K562 (cell line): ENCODE results near the gene AQP9. TPM values are rescaled to one million over a fixed set of nuclear protein-coding genes. Genes with fewer than 3 reads are reported as not detected.

ENCODE experiments used
- ATF1 ChIP-seq, 2 experiments: fragments of 450-650 bp in 1 of 2; IDR thresholded peaks; 2 replicates each; pipeline ENCODE4 v1.6.1; 2016; ENCODE audit warnings: missing compliant biosample characterization in 1 of 2, missing genetic modification characterization in 1 of 2
- GATAD2A ChIP-seq: fragments of 450-650 bp; IDR thresholded peaks from 2 replicates; pipeline ENCODE4 v1.6.1; 2017
- IRF2 ChIP-seq: sonication (generic); formaldehyde crosslinking; IDR thresholded peaks from 2 replicates; pipeline ENCODE4 v1.8.1; 2022; ENCODE audit warnings: mild to moderate bottlenecking, missing genetic modification reagents
- MECOM ChIP-seq: fragments of 250-450 bp; sonication (Bioruptor Pico); IDR thresholded peaks from 2 replicates; pipeline ENCODE4 v1.8.0; 2022; ENCODE audit warnings: inconsistent platforms
- MEF2A ChIP-seq: IDR thresholded peaks from 2 replicates; pipeline ENCODE4 v1.6.1; 2011; ENCODE audit warnings: low read depth, mild to moderate bottlenecking, low read length, moderate library complexity; ENCODE audit not compliant: control insufficient read depth
- MTA1 ChIP-seq: fragments of 450-650 bp; IDR thresholded peaks from 2 replicates; pipeline ENCODE4 v1.6.1; 2017; ENCODE audit warnings: borderline replicate concordance
- RAD51 ChIP-seq: fragments of 450-650 bp; IDR thresholded peaks from 2 replicates; pipeline ENCODE4 v1.7.1; 2016; ENCODE audit warnings: low read depth, mild to moderate bottlenecking, borderline replicate concordance
- RBFOX2 ChIP-seq: fragments of 200-400 bp; formaldehyde crosslinking; IDR thresholded peaks from 2 replicates; pipeline ENCODE4 v1.6.1; 2017; ENCODE audit warnings: low read depth, mild to moderate bottlenecking, low read length, moderate library complexity
- RFX1 ChIP-seq: fragments of 450-650 bp; IDR thresholded peaks from 2 replicates; pipeline ENCODE4 v1.6.1; 2016; ENCODE audit warnings: mild to moderate bottlenecking, moderate library complexity
- TEAD4 ChIP-seq, 2 experiments: sonication (generic) in 1 of 2; formaldehyde crosslinking in 1 of 2; IDR thresholded peaks; 2 replicates each; pipeline versions ENCODE4 v1.6.1 to v1.8.0; 2012 to 2022; ENCODE audit warnings: borderline replicate concordance in 1 of 2, inconsistent platforms in 1 of 2, low read length in 1 of 2, mild to moderate bottlenecking in 1 of 2, missing genetic modification reagents in 1 of 2
- XRCC4 ChIP-seq: IDR thresholded peaks from one replicate; pipeline ENCODE4 v1.6.1; 2011; ENCODE audit not compliant: insufficient read depth, insufficient read length; ENCODE audit errors: extremely low read depth
- ZBTB7A ChIP-seq: IDR thresholded peaks from 2 replicates; pipeline ENCODE4 v1.6.1; 2011; ENCODE audit warnings: low read depth, mild to moderate bottlenecking, low read length, moderate library complexity, borderline replicate concordance; ENCODE audit not compliant: control insufficient read depth
- ZNF707 ChIP-seq: fragments of 250-450 bp; sonication (Bioruptor Pico); conservative IDR thresholded peaks from 2 replicates; pipeline ENCODE4 v1.8.0; 2022; ENCODE audit warnings: inconsistent platforms, mild to moderate bottlenecking, moderate library complexity
- polyA plus RNA-seq, 8 experiments: library from polyadenylated mRNA; depleted of rRNA in 4 of 8; stranded (reverse) in 5 of 8; unstranded in 3 of 8; fragments of >200 nt; fragmentation: Nextera tagmentation in 2 of 8; fragmentation: Illumina TruSeq in 1 of 8; extraction: Ambion mirVana in 2 of 8; extraction: Trizol in 1 of 8; gene quantifications; 2 replicates each; pipeline versions ENCODE4 v1.2.1 to v1.2.3, GENCODE V29; 2011 to 2014; ENCODE audit warnings: inconsistent platforms in 1 of 8, missing spikeins in 1 of 8
- total RNA-seq, 7 experiments: library from RNA; depleted of rRNA in 6 of 7; stranded (reverse); fragments of >200 nt in 6 of 7; fragmentation: Illumina TruSeq in 2 of 7; extraction: Trizol in 2 of 7; gene quantifications; 2 replicates each; pipeline versions ENCODE4 v1.2.1 to v1.2.3, GENCODE V29; 2011 to 2021; ENCODE audit warnings: low replicate concordance in 1 of 7
- TF ChIP-seq, protein P1 (sequence below): fragments of 250-450 bp; sonication (Bioruptor Pico); IDR thresholded peaks from 2 replicates; pipeline ENCODE4 v1.9.0; 2021; ENCODE audit warnings: mild to moderate bottlenecking
- TF ChIP-seq, protein P2 (sequence below): sonication (generic); formaldehyde crosslinking; IDR thresholded peaks from 2 replicates; pipeline ENCODE4 v1.8.1; 2023; ENCODE audit warnings: mild to moderate bottlenecking, missing genetic modification reagents
- TF ChIP-seq, protein P3 (sequence below): fragments of 450-650 bp; IDR thresholded peaks from one replicate; pipeline ENCODE4 v1.6.1; 2018; ENCODE audit warnings: mild to moderate bottlenecking, moderate library complexity; ENCODE audit not compliant: partially characterized antibody
- TF ChIP-seq, protein P4 (sequence below): fragments of 250-450 bp; sonication (Bioruptor Pico); IDR thresholded peaks from 2 replicates; pipeline ENCODE4 v1.8.0; 2021; ENCODE audit warnings: mild to moderate bottlenecking, moderate library complexity
- TF ChIP-seq, protein P5 (sequence below): fragments of 250-450 bp; sonication (Bioruptor Pico); IDR thresholded peaks from 2 replicates; pipeline ENCODE4 v1.4.0; 2020; ENCODE audit warnings: borderline replicate concordance
- TF ChIP-seq, protein P6 (sequence below): fragments of 450-650 bp; formaldehyde crosslinking; IDR thresholded peaks from 2 replicates; pipeline ENCODE4 v1.4.0; 2022; ENCODE audit warnings: mild to moderate bottlenecking, moderate library complexity

Gene AQP9
- total and polyA plus RNA-seq, 9 of the 15 experiments (the other 6 are each of a cell fraction or from before 2014, with no cell fraction given): 0.04 to 0.33 (median 0.07) TPM; not detected in 4

DNA sequence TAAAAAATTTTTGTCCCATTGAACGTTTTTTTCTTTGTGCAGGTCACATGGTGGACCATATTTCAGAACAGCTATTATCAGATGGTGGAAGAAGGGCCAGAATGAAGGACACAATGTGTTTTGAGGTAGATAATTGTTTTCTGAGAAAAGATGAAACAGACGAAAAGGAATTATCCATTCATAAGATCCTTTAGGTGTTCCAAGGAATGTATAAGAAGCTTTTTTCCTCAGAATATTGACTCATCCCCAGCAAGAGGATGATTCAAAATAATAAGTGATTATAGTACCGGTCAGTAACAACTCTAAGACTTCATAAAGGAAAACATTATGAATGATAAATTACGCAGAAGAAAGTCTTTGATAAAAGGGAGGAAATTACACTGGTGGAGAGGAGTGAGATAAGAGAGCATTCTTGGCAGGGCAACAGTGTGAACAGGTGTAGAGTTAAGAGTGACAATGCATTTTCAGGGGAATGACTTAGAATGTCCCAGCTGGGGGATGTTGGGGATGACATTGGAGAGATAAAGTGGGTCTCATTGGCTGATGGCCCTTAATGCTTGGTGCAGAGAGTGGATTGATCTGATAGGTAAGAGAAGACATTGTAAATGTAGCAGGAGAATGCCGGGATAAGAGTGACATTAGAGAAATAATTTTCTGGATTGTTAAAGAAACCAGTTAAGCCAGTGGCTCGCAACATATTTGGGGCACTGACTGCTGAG, 27.0 kb upstream of the AQP9 start (continued):
- TF ChIP-seq, protein P1, sequence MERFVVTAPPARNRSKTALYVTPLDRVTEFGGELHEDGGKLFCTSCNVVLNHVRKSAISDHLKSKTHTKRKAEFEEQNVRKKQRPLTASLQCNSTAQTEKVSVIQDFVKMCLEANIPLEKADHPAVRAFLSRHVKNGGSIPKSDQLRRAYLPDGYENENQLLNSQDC: no peak
- TF ChIP-seq MTA1 (peak; percentile 93), IRF2 (CRISPR knock-in tag) (no peak), ZBTB7A (peak; percentile 24; the same call in 1 of the 2 replicates), ATF1 (CRISPR knock-in tag; IDR thresholded peaks at IDR 0.05) (no peak), ATF1 (tag; IDR thresholded peaks at IDR 0.05) (peak; percentile 71), GATAD2A (peak; percentile 70), MECOM (CRISPR knock-in tag) (peak; percentile 94), TEAD4 (IDR thresholded peaks at IDR 0.05; ENCODE audit: low read length) (peak; percentile 93), TEAD4 (CRISPR knock-in tag; IDR thresholded peaks at IDR 0.05; ENCODE audit: borderline replicate concordance) (no peak), RBFOX2 (no peak), XRCC4 (no peak), MEF2A (no peak), RAD51 (peak; percentile 84), ZNF707 (CRISPR knock-in tag) (no peak), RFX1 (0 out of 2 replicates have a peak, but pooled peaks have one; percentile 2)
- TF ChIP-seq, protein P2, sequence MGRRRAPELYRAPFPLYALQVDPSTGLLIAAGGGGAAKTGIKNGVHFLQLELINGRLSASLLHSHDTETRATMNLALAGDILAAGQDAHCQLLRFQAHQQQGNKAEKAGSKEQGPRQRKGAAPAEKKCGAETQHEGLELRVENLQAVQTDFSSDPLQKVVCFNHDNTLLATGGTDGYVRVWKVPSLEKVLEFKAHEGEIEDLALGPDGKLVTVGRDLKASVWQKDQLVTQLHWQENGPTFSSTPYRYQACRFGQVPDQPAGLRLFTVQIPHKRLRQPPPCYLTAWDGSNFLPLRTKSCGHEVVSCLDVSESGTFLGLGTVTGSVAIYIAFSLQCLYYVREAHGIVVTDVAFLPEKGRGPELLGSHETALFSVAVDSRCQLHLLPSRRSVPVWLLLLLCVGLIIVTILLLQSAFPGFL (CRISPR knock-in tag): no peak
- TF ChIP-seq, protein P3, sequence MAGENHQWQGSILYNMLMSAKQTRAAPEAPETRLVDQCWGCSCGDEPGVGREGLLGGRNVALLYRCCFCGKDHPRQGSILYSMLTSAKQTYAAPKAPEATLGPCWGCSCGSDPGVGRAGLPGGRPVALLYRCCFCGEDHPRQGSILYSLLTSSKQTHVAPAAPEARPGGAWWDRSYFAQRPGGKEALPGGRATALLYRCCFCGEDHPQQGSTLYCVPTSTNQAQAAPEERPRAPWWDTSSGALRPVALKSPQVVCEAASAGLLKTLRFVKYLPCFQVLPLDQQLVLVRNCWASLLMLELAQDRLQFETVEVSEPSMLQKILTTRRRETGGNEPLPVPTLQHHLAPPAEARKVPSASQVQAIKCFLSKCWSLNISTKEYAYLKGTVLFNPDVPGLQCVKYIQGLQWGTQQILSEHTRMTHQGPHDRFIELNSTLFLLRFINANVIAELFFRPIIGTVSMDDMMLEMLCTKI: no peak
- TF ChIP-seq, protein P4, sequence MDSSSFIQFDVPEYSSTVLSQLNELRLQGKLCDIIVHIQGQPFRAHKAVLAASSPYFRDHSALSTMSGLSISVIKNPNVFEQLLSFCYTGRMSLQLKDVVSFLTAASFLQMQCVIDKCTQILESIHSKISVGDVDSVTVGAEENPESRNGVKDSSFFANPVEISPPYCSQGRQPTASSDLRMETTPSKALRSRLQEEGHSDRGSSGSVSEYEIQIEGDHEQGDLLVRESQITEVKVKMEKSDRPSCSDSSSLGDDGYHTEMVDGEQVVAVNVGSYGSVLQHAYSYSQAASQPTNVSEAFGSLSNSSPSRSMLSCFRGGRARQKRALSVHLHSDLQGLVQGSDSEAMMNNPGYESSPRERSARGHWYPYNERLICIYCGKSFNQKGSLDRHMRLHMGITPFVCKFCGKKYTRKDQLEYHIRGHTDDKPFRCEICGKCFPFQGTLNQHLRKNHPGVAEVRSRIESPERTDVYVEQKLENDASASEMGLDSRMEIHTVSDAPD: no peak
- TF ChIP-seq, protein P5, sequence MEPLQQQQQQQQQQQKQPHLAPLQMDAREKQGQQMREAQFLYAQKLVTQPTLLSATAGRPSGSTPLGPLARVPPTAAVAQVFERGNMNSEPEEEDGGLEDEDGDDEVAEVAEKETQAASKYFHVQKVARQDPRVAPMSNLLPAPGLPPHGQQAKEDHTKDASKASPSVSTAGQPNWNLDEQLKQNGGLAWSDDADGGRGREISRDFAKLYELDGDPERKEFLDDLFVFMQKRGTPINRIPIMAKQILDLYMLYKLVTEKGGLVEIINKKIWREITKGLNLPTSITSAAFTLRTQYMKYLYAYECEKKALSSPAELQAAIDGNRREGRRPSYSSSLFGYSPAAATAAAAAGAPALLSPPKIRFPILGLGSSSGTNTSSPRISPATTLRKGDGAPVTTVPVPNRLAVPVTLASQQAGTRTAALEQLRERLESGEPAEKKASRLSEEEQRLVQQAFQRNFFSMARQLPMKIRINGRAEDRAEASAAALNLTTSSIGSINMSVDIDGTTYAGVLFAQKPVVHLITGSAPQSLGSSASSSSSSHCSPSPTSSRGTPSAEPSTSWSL (CRISPR knock-in tag): no peak
- TF ChIP-seq, protein P6, sequence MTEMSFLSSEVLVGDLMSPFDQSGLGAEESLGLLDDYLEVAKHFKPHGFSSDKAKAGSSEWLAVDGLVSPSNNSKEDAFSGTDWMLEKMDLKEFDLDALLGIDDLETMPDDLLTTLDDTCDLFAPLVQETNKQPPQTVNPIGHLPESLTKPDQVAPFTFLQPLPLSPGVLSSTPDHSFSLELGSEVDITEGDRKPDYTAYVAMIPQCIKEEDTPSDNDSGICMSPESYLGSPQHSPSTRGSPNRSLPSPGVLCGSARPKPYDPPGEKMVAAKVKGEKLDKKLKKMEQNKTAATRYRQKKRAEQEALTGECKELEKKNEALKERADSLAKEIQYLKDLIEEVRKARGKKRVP (CRISPR knock-in tag): no peak
